ENCODE results near the gene ANKRD49. TPM values are rescaled to one million over a fixed set of nuclear protein-coding genes. Genes with fewer than 3 reads are reported as not detected.

ANKRD49 gene
- total RNA-seq, 2 experiments from 2014 or later, result 30.3 to 36.8 TPM

DNA sequence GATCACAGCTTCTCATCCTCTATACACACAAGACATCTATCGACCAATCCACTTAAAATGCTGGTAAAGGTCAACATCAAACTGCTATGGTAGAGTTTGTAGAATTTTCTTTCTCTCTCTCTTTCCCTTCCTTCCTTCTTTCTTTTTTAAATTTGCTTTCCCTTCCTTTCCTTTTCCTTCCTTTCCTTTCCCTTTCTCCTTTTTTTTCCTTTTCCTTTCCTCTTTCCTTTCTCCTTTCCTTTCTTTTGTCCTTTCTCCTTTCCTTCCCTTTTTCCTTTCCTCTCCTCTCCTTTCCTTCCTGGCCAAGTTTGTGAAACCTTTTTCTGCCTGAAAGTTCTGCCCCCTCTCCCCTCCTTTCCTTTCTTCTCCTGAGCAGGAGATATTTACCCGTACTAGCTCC is 21.6 kb downstream of the ANKRD49 start:
- H3K27ac Mint-ChIP-seq, result no peak overlapping the region
- H3K4me3 Mint-ChIP-seq, result no peak overlapping the region
- H3K27me3 Mint-ChIP-seq, result peaks cover 44% of the 10 kb centered on the region
- no peak for DNase-seq
- H3K4me1 Mint-ChIP-seq, result peaks cover 12% of the 10 kb centered on the region
- H3K36me3 Mint-ChIP-seq (ENCODE audit: low read depth), result no peaks in the 10 kb centered on the region
- ChIA-PET CTCF (no interaction called here), POLR2A (no interaction called here)
- H3K9me3 Mint-ChIP-seq, result no peaks in the 10 kb centered on the region

DNA sequence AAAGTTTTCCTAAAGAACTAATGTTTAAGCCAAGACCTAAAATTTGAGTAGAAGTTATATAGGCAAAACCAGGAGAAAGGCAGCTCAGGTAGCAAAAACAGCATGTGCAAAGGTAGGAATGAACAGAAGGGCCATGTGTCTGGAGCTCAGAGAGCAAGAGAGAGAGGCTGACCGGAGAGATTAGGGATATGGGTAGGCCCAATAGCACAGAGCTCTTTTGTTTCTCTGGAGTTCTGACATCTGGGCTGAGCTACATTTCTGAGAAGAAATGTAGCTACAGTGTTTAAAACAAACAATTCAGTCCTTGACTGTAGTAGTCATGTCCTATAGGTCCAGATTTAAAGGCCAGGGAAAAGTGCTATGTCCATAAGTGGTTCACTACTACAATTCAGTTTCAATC is 22.9 kb downstream of the ANKRD49 start:
- H3K27ac Mint-ChIP-seq, result no peak overlapping the region
- H3K4me1 Mint-ChIP-seq, result peaks cover 11% of the 10 kb centered on the region
- CTCF ChIA-PET, result interaction anchor here (0.8 kb wide), 1 partner anchor 86 kb away, joined by 3 read pairs; no protein-coding TSS in a partner anchor
- H3K9me3 Mint-ChIP-seq, result no peaks in the 10 kb centered on the region
- no peak overlapping the region for H3K4me3 Mint-ChIP-seq
- DNase-seq, result no peak
- POLR2A ChIA-PET, result no interaction called here
- no peaks in the 10 kb centered on the region for H3K36me3 Mint-ChIP-seq (ENCODE audit: low read depth)
- peaks cover 33% of the 10 kb centered on the region for H3K27me3 Mint-ChIP-seq

DNA sequence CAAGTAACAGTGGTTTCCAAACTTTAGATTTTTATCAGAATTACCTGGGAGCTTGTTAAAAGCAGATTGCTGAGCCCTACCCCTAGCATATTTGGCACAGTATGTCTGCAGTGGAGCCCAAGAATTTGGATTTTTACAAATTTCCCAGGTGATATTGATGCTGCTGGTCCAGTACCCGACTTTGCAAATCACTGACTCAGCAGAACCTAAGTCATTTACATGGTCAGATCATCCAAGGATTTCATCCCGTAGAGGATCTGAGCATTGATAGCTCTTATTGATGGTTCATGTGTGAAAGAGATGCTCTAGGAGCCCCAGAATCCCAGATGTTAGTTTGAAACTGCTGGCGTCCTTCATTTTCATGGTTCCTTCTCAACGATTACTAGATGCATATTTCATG is 24.5 kb downstream of the ANKRD49 start:
- CTCF ChIA-PET, result no interaction called here
- DNase-seq, result no peak
- Mint-ChIP-seq H3K27me3 (peaks cover 21% of the 10 kb centered on the region), H3K27ac (no peak overlapping the region), H3K36me3 (ENCODE audit: low read depth) (no peaks in the 10 kb centered on the region), H3K4me3 (no peak overlapping the region), H3K9me3 (no peaks in the 10 kb centered on the region), H3K4me1 (no peaks in the 10 kb centered on the region)
- POLR2A ChIA-PET, result no interaction called here

DNA sequence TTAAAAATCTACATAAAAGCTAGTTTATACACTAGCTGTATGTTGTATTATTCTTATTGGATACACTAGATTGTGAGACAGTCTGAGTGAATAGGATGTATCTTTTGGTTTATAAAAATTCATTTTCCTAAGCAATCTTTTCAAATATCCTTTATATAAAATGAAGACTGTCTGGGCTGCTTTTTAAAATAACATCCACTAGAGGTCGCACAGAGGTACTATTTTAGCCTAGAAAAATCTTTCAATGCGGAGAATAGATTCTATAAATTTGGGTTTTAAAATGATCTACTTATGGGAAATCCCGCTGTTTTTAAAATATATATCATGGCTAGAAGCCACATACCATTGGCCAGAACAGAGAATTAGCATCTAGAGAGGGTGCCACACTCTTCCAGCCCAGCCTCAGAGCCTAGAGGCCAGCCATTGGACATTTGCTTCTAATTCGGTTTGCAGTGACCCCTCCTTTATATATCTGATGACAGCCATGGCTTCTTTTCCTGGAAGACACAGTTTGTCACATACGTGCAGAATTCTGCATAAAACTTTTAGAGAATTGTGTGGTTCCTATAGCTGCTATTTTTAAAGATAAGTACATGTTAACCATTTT is 25.8 kb downstream of the ANKRD49 start:
- no peak overlapping the region for H3K27ac Mint-ChIP-seq

DNA sequence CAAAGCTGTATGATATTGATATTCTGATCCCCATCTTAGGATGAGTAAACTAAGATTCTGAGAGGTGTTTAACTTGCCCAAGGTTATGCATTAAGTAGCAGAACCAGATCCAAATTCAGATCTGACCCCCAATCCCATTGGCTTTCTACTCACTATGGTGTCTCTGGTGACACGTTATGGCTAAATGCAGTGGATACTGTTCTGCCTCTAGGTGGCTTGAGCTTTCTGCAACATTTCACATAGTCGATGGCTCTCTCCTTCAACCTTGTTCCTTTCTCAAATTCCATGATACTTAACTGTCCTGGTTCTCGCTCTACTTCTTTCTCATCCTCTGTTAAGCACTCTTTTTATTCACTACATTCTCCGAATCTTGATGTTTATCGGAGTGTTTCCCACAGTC is 27.9 kb downstream of the ANKRD49 start:
- H3K36me3 Mint-ChIP-seq (ENCODE audit: low read depth), result no peaks in the 10 kb centered on the region
- DNase-seq, result no peak
- POLR2A ChIA-PET, result no interaction called here
- CTCF ChIA-PET, result interaction anchor here (0.8 kb wide), 1 partner anchor 15 kb away, joined by 3 read pairs; no protein-coding TSS in a partner anchor
- peaks cover 9% of the 10 kb centered on the region for H3K27me3 Mint-ChIP-seq
- no peak overlapping the region for H3K27ac Mint-ChIP-seq
- H3K4me1 Mint-ChIP-seq, result no peaks in the 10 kb centered on the region
- H3K9me3 Mint-ChIP-seq, result no peaks in the 10 kb centered on the region
- H3K4me3 Mint-ChIP-seq, result no peak overlapping the region

More for the DNA sequence above, 25.8 kb downstream of the ANKRD49 start:
- Mint-ChIP-seq H3K4me1 (no peaks in the 10 kb centered on the region), H3K9me3 (no peaks in the 10 kb centered on the region), H3K4me3 (no peak overlapping the region), H3K36me3 (ENCODE audit: low read depth) (no peaks in the 10 kb centered on the region), H3K27me3 (peaks cover 15% of the 10 kb centered on the region)
- peak; percentile 24 for DNase-seq
- ChIA-PET CTCF (interaction anchor here (0.9 kb wide), 1 partner anchor 624 kb away, joined by 3 read pairs; no protein-coding TSS in a partner anchor), POLR2A (no interaction called here)

DNA sequence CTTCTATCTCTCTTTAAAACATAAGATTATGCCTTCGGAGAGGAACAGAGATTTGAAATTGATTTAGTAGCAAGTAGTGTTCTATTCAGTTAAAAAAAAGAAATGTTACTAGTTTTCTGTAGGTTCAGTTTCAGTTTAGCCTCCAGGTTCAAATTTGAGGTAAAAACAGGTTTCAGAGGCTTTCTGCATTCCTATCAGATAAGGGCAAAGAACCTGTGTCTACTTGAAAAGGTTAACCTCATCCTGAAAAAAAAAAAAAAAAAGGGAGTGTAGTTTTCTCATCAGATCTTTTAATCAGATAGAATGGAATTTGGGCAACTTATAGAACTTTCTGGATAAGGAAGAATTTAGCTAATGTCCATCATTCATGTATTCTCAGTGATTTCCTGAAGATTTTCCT is 30.6 kb downstream of the ANKRD49 start:
- CTCF ChIA-PET, result no interaction called here

DNA sequence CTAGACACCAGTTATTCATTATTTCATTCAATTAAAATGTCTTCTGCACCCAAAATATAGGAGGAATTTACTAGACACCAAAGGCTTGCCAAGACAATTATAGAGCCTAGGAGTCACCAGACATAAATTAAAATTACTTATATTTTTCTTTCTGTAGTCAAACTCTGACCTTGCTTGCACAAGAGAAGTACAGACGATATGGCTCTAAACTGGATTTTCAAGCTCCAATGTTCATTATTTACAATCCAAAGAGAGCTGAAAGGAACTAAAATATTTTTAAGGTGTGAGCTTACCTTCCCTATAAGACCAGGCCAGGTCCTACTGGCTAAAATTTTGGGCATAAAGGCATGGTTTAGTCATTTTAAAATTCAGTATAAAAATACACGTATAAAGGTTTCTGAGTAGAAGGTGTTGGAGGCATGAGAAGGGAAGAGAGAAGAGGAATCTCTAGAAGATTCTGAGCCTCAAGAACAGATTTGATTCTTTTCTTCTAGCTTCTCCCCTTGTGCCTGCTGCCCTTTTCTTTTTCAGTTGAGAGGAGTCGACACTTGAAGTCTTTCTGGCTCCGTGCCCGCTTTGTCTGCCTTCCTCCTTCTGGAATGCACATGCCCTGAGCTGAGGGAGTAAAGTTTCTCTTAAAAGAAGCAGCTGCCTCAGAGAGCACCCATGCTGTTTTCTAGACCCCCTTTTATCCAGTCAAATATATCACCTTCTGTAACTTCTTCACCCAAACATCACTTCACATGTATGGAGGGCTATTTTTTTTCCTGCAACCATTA is 32.0 kb downstream of the ANKRD49 start:
- Mint-ChIP-seq H3K27me3 (peaks cover 26% of the 10 kb centered on the region), H3K4me3 (no peak overlapping the region), H3K36me3 (ENCODE audit: low read depth) (no peaks in the 10 kb centered on the region), H3K9me3 (no peaks in the 10 kb centered on the region), H3K27ac (no peak overlapping the region), H3K4me1 (no peaks in the 10 kb centered on the region)
- CTCF ChIA-PET, result no interaction called here
- no peak for DNase-seq
- POLR2A ChIA-PET, result no interaction called here

More for the DNA sequence above, 30.6 kb downstream of the ANKRD49 start:
- no peak for DNase-seq
- no peak overlapping the region for H3K27ac Mint-ChIP-seq
- no peaks in the 10 kb centered on the region for H3K4me1 Mint-ChIP-seq
- no peak overlapping the region for H3K4me3 Mint-ChIP-seq
- no peaks in the 10 kb centered on the region for H3K9me3 Mint-ChIP-seq
- H3K27me3 Mint-ChIP-seq, result peaks cover 26% of the 10 kb centered on the region
- H3K36me3 Mint-ChIP-seq (ENCODE audit: low read depth), result no peaks in the 10 kb centered on the region
- POLR2A ChIA-PET, result no interaction called here

DNA sequence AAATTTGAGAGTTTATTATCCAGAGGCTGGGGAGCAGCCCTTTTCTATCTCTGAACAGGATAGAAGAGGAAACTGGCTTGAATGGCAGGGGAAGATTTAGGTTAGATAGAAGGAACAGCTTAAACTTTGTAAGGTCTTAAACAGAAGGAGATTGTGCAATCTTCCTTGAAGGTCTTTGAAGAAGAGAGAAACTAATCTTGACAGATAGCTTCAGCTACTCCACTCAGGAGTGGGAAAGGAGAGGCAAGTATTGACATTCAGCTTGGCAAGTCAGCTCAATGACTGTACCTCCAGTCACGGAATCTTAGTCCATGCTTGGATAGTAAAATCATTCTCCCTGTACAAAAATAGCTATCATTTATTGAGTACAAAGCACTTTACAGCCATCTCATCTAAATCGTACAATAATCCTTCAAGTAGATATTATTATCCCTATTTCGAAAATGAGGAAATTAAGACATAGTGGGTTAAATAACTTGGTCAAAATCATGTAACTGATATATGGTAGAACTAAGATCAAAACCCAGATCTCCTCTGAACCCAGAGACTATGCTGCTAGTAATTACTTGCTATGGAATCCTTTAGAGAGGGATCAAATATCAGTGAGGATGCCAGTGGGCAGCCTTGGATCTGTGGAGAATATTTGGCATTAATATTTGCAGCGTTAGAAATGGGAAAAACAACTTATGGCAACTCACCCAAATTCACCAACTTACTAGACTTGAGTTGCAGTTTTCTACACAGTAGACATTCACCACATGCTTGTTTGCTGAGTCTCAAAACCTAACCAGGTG is 33.1 kb downstream of the ANKRD49 start:
- no peak for DNase-seq
- H3K36me3 Mint-ChIP-seq (ENCODE audit: low read depth), result no peaks in the 10 kb centered on the region
- no peak overlapping the region for H3K4me3 Mint-ChIP-seq
- no peaks in the 10 kb centered on the region for H3K4me1 Mint-ChIP-seq
- ChIA-PET POLR2A (no interaction called here), CTCF (no interaction called here)
- no peaks in the 10 kb centered on the region for H3K9me3 Mint-ChIP-seq
- no peak overlapping the region for H3K27ac Mint-ChIP-seq
- H3K27me3 Mint-ChIP-seq, result peaks cover 31% of the 10 kb centered on the region

DNA sequence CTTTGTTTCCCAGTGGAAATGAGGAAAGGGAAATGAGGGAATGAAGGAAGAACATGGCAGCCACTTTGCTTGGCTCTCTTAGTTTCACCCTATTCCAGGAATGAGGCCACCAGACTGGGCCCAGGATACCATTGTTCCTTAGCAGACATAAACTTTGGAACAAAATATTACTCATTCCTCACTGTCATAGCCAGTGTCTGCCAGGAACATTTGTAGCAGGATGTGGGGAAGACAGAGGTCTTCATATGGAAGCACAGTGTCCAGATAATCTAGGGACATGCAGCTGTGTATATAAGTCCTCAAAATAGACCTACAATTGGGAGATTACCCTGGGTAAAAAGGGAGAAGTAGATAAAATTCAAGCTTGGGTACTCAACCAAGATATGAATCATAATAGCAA is 34.8 kb downstream of the ANKRD49 start:
- no peaks in the 10 kb centered on the region for H3K4me1 Mint-ChIP-seq
- no peak overlapping the region for H3K4me3 Mint-ChIP-seq
- POLR2A ChIA-PET, result no interaction called here
- CTCF ChIA-PET, result no interaction called here
- H3K36me3 Mint-ChIP-seq (ENCODE audit: low read depth), result no peaks in the 10 kb centered on the region
- no peak overlapping the region for H3K27ac Mint-ChIP-seq
- no peaks in the 10 kb centered on the region for H3K9me3 Mint-ChIP-seq
- peaks cover 38% of the 10 kb centered on the region for H3K27me3 Mint-ChIP-seq
- DNase-seq, result no peak

DNA sequence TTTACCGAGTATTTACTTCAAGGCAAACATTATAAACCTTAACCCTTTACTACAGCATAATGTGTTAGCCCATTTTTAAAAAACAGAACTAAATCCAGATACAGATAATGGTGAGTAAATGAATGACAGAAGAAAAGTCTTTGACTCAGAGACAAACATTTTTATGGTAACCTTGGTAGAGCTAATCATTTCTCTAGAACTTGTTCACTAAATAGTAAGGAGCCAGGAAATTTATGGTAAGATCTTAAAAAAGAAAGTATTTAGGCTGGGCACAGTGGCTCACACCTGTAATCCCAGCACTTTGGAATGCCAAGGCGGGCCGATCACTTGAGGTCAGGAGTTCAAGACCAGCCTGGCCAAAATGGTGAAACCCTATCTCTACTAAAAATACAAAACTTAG is 38.4 kb downstream of the ANKRD49 start:
- ChIA-PET CTCF (no interaction called here), POLR2A (no interaction called here)
- no peaks in the 10 kb centered on the region for H3K36me3 Mint-ChIP-seq (ENCODE audit: low read depth)
- no peak overlapping the region for H3K4me3 Mint-ChIP-seq
- H3K4me1 Mint-ChIP-seq, result no peaks in the 10 kb centered on the region
- no peaks in the 10 kb centered on the region for H3K9me3 Mint-ChIP-seq
- peaks cover 43% of the 10 kb centered on the region for H3K27me3 Mint-ChIP-seq
- no peak for DNase-seq
- H3K27ac Mint-ChIP-seq, result no peak overlapping the region

DNA sequence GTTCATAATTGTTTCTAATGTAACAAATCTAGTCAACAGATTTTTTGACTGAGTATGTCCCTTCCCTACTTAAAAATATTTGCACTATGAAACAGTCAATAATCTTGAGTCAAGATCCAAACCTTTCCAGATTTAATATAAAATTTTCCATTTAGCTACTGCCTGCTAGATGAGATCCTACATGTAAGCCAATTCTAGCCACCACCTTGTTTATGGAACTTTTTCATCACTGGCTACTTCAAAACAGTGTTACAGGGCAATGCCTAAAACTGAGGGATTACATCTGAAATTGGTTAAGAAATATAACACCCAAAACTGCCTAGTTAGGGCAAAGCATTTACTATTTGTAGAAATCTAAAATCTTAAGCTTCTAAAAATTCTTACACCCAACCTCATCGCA is 39.4 kb downstream of the ANKRD49 start:
- no peaks in the 10 kb centered on the region for H3K9me3 Mint-ChIP-seq
- ChIA-PET CTCF (no interaction called here), POLR2A (no interaction called here)
- no peak overlapping the region for H3K4me3 Mint-ChIP-seq
- DNase-seq, result no peak
- no peaks in the 10 kb centered on the region for H3K36me3 Mint-ChIP-seq (ENCODE audit: low read depth)
- H3K27ac Mint-ChIP-seq, result no peak overlapping the region
- H3K4me1 Mint-ChIP-seq, result no peaks in the 10 kb centered on the region
- peaks cover 44% of the 10 kb centered on the region for H3K27me3 Mint-ChIP-seq

DNA sequence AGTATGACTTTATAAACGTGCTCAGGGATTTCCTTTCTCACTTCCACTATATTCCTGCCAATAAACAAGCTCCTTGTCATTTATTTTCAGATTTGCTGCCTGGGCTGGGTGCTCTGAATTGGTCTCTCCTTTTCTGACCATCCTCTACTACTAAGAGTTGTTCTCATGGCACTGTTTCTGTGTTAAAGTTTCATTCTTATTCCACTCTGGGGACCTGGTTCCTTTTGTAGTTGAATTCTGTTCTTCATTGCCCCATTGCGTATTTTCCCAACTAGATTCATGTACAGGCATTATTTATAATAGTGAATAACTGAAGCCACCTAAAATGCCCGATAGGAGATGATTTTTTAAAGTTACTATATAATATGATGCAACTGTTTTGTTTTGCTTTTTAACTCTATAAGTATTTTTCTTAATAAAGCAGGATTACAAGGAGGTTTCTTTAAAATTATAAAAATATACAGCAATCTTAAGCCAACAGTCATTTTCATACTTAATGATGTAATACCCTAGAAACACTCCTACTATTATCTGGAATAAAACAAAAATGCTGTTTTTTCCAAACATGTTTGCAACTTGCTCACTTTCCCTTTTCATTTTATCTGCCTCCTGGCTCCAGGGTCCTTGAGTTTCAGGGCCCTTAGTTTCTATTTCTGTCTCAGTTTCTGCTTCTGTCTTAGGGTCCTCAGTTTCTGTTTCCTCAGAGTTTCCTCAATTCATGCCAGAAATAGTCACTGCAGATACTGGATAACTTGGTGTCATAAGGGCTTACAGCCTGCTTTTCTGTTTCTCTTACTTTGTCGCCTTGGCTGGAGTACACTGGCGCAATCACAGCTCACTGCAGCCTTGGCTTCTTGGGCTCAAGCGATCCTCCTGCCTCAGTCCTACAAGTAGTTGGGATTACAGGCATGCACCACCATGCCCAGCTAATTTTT is 40.2 kb downstream of the ANKRD49 start:
- no peak overlapping the region for H3K27ac Mint-ChIP-seq
- H3K4me1 Mint-ChIP-seq, result no peaks in the 10 kb centered on the region
- CTCF ChIA-PET, result no interaction called here
- no peak for DNase-seq
- POLR2A ChIA-PET, result interaction anchor here (0.6 kb wide), 1 partner anchor 10 kb away, joined by 4 read pairs; the partner anchor contains the start of gene FUT4
- no peaks in the 10 kb centered on the region for H3K9me3 Mint-ChIP-seq
- no peaks in the 10 kb centered on the region for H3K36me3 Mint-ChIP-seq (ENCODE audit: low read depth)
- H3K27me3 Mint-ChIP-seq, result peaks cover 38% of the 10 kb centered on the region
- no peak overlapping the region for H3K4me3 Mint-ChIP-seq
